ENCODE results near the gene SHC3.

Gene SHC3

GRCh38 chr9:89044104-89044503, 134.5 kb downstream of the SHC3 start:
- H3K4me3 ChIP-seq (ENCODE audit: low read depth, low read length) = no peak overlapping the region
- DNase-seq (ENCODE audit: low read depth) = no peak
- TF ChIP-seq, protein P1, sequence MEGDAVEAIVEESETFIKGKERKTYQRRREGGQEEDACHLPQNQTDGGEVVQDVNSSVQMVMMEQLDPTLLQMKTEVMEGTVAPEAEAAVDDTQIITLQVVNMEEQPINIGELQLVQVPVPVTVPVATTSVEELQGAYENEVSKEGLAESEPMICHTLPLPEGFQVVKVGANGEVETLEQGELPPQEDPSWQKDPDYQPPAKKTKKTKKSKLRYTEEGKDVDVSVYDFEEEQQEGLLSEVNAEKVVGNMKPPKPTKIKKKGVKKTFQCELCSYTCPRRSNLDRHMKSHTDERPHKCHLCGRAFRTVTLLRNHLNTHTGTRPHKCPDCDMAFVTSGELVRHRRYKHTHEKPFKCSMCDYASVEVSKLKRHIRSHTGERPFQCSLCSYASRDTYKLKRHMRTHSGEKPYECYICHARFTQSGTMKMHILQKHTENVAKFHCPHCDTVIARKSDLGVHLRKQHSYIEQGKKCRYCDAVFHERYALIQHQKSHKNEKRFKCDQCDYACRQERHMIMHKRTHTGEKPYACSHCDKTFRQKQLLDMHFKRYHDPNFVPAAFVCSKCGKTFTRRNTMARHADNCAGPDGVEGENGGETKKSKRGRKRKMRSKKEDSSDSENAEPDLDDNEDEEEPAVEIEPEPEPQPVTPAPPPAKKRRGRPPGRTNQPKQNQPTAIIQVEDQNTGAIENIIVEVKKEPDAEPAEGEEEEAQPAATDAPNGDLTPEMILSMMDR (IDR thresholded peaks at IDR 0.05; ENCODE audit: insufficient read depth, low read depth, low read length, missing control alignments) = no peak

- TF ChIP-seq, protein P1 (IDR thresholded peaks at IDR 0.05; ENCODE audit: insufficient read depth, low read depth, low read length, missing control alignments) = no peak
- no peak for DNase-seq (ENCODE audit: low read depth)
- H3K4me3 ChIP-seq (ENCODE audit: low read depth, low read length) = no peak overlapping the region
Measured at GRCh38 chr9:89042984-89043383, 135.6 kb downstream of the SHC3 start.

DNA sequence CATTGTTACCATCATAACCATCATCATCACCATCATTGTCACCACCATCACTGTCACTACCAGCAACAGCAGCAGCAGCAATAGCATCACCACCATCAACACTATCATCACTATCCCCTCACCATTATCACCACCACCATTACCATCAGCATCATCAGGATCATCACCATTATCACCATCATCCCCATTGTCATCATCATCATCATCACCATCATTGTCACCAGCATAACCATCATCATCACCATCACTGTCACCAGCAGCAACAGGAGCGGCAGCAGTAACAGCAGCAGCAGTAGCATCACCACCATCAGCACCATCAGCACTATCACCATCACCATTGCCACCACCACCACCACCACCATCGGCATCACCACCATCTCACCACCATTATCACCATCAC, 139.0 kb downstream of the SHC3 start:
- no peak overlapping the region for H3K4me3 ChIP-seq (ENCODE audit: low read depth, low read length)
- TF ChIP-seq, protein P1 (IDR thresholded peaks at IDR 0.05; ENCODE audit: insufficient read depth, low read depth, low read length, missing control alignments) = no peak

GRCh38 chr9:89039104-89039465, 139.5 kb downstream of the SHC3 start:
- no peak overlapping the region for H3K4me3 ChIP-seq (ENCODE audit: low read depth, low read length)
- TF ChIP-seq, protein P1 (IDR thresholded peaks at IDR 0.05; ENCODE audit: insufficient read depth, low read depth, low read length, missing control alignments) = no peak

More for the DNA sequence above, 139.0 kb downstream of the SHC3 start:
- DNase-seq (ENCODE audit: low read depth) = no peak

DNA sequence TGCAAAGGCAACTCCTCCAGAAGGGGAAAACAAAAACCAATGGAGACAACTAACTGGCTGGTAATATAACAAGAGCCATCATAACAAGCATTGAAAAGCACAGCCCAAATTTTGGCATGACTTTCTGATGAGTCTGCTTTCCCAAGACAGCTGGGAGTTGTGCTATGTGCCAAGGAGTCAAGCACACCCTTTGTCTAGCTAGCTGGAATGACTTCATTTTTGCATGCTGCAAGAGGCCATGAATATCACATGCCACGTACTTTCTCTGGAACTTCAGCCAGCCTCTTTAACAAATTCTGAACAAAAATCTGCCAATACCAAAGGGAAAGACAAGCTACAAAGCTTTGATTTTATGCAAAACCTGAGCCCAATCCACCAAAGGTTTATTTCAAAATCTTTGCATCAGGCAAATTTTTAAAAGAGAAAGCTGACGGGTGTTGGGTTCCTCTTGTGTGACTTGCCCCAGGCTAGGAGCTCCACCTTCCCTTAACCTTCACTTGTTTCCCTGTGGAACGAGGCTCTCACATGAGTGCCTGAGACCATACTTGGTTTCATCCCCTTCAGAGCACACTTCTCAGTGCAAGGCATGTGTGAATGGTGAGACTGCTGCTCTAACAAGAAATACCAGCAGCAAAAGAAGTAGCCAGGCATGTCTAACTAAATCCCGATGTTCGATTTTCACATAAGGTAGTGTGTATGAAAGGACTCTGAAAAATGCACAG, 140.1 kb downstream of the SHC3 start:
- DNase-seq (ENCODE audit: low read depth) = no peak
- TF ChIP-seq, protein P1 (IDR thresholded peaks at IDR 0.05; ENCODE audit: insufficient read depth, low read depth, low read length, missing control alignments) = no peak
- no peak overlapping the region for H3K4me3 ChIP-seq (ENCODE audit: low read depth, low read length)

More at GRCh38 chr9:89039104-89039465, 139.5 kb downstream of the SHC3 start:
- no peak for DNase-seq (ENCODE audit: low read depth)

DNA sequence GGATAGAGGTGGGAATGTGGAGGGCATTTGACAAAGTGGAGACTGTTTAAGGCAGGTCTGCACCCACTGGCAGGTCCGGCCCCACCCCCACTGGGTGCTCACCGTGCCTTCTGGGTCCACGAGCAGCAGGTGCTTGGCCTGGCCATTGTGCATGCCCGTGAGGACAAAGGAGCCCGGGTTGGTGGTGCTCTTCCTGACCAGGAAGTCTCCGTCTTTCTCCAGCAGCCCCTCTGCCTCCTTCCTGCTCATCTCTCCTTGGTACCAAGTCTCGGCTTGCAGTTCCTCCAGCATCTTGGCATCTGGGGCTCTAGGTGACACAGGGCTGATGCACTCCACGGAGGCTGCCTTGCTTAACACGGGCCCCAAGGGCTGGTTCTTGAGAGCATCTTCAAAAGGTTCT, 140.7 kb downstream of the SHC3 start:
- DNase-seq (ENCODE audit: low read depth) = no peak
- TF ChIP-seq, protein P1 (IDR thresholded peaks at IDR 0.05; ENCODE audit: insufficient read depth, low read depth, low read length, missing control alignments) = no peak
- no peak overlapping the region for H3K4me3 ChIP-seq (ENCODE audit: low read depth, low read length)

DNA sequence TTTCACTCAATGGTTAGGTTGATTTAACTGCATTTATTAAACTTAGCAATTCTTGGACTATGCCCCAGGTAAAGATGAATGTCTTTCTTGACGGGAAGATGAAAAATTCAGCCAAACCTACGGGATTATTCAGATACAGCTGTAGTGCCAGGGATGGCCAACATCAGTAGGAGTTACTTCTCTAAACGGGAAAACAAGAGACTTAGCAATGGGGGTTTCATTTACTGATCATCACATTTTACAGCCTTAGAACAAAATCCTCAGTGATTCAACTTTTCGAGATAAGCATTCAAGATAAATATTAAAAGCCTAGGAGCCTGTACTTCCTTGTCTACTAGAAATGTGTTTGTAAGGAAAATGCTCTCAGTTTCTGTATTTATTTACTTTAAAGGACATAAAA, 141.3 kb downstream of the SHC3 start:
- no peak for DNase-seq (ENCODE audit: low read depth)
- no peak overlapping the region for H3K4me3 ChIP-seq (ENCODE audit: low read depth, low read length)
- TF ChIP-seq, protein P1 (IDR thresholded peaks at IDR 0.05; ENCODE audit: insufficient read depth, low read depth, low read length, missing control alignments) = no peak

Measured in GM12865 (cell line).